Stimulated activated effector memory CD8-positive, alpha-beta T cell treated with anti-CD3 and anti-CD28 coated beads, Interleukin-12 subunit alpha, Interleukin-12 subunit beta, amount 100 ng/mL, for 72 hours (primary cell): Measurements from ENCODE around the gene AMH.

Experiments used
- ATAC-seq: fragments of 150-1000 bp; cut with Tn5 transposase; 2 replicates; pipeline ENCODE4 v1.10.0; 2021
- DNase-seq, 2 donors: peaks; one replicate each; pipeline ENCODE4 v3.0.0; 2021 to 2022; ENCODE audit warnings: low spot score in 2 of 2
- H3K27ac Mint-ChIP-seq: one replicate; pipeline ENCODE4 v1.8.0; 2022; ENCODE audit warnings: mild to moderate bottlenecking, mixed read lengths
- H3K36me3 Mint-ChIP-seq: one replicate; pipeline ENCODE4 v1.8.0; 2022; ENCODE audit warnings: mild to moderate bottlenecking, mixed read lengths
- H3K4me1 Mint-ChIP-seq: one replicate; pipeline ENCODE4 v1.8.0; 2022; ENCODE audit warnings: mixed read lengths
- H3K4me3 Mint-ChIP-seq: one replicate; pipeline ENCODE4 v1.8.0; 2022; ENCODE audit warnings: mild to moderate bottlenecking, mixed read lengths
- H3K9me3 Mint-ChIP-seq: one replicate; pipeline ENCODE4 v1.8.0; 2022; ENCODE audit warnings: mixed read lengths

AMH gene

GRCh38 chr19:2259336-2259735, 10.2 kb downstream of the AMH start:
- DNase-seq = no peak
- no peak for ATAC-seq
- no peaks in the 10 kb centered on the region for H3K36me3 Mint-ChIP-seq
- no peaks in the 10 kb centered on the region for H3K9me3 Mint-ChIP-seq
- peaks cover 17% of the 10 kb centered on the region for H3K4me1 Mint-ChIP-seq
- H3K4me3 Mint-ChIP-seq = no peak overlapping the region
- peak overlapping the region; percentile 73 for H3K27ac Mint-ChIP-seq

GRCh38 chr19:2260341-2260805, 11.2 kb downstream of the AMH start:
- H3K36me3 Mint-ChIP-seq = no peaks in the 10 kb centered on the region
- H3K9me3 Mint-ChIP-seq = no peaks in the 10 kb centered on the region
- no peak for DNase-seq
- H3K4me3 Mint-ChIP-seq = peak overlapping the region; percentile 46
- peak; percentile 58 for ATAC-seq
- peak overlapping the region; percentile 73 for H3K27ac Mint-ChIP-seq
- H3K4me1 Mint-ChIP-seq = peaks cover 17% of the 10 kb centered on the region

- Mint-ChIP-seq H3K36me3 (no peaks in the 10 kb centered on the region), H3K4me1 (peaks cover 21% of the 10 kb centered on the region), H3K27ac (peak overlapping the region; percentile 73), H3K4me3 (no peak overlapping the region), H3K9me3 (no peaks in the 10 kb centered on the region)
- ATAC-seq (peak; percentile 59), DNase-seq (peak in 1 of 2 donors; percentile 78)
Observed at GRCh38 chr19:2261438-2262172, 12.5 kb downstream of the AMH start.

- H3K9me3 Mint-ChIP-seq = no peaks in the 10 kb centered on the region
- peak overlapping the region; percentile 68 for H3K27ac Mint-ChIP-seq
- peaks cover 9% of the 10 kb centered on the region for H3K4me1 Mint-ChIP-seq
- peaks cover 25% of the 10 kb centered on the region for H3K36me3 Mint-ChIP-seq
- no peak for DNase-seq
- no peak overlapping the region for H3K4me3 Mint-ChIP-seq
- ATAC-seq = no peak
Observed at GRCh38 chr19:2266183-2266993, 17.3 kb downstream of the AMH start.

- H3K9me3 Mint-ChIP-seq = no peaks in the 10 kb centered on the region
- H3K36me3 Mint-ChIP-seq = peaks cover 46% of the 10 kb centered on the region
- ATAC-seq (no peak), DNase-seq (no peak)
- peak overlapping the region; percentile 84 for H3K4me3 Mint-ChIP-seq
- H3K27ac Mint-ChIP-seq = peak overlapping the region; percentile 95
- peaks cover 30% of the 10 kb centered on the region for H3K4me1 Mint-ChIP-seq
Observed at GRCh38 chr19:2268480-2268830, 19.3 kb downstream of the AMH start.

- ATAC-seq = no peak
- peaks cover 34% of the 10 kb centered on the region for H3K4me1 Mint-ChIP-seq
- H3K27ac Mint-ChIP-seq = peak overlapping the region; percentile 95
- H3K4me3 Mint-ChIP-seq = peak overlapping the region; percentile 84
- peaks cover 50% of the 10 kb centered on the region for H3K36me3 Mint-ChIP-seq
- no peaks in the 10 kb centered on the region for H3K9me3 Mint-ChIP-seq
- no peak for DNase-seq
Observed at GRCh38 chr19:2268861-2269243, 19.7 kb downstream of the AMH start.

- ATAC-seq = peak; percentile 76
- H3K4me3 Mint-ChIP-seq = peak overlapping the region; percentile 84
- peaks cover 56% of the 10 kb centered on the region for H3K36me3 Mint-ChIP-seq
- H3K9me3 Mint-ChIP-seq = no peaks in the 10 kb centered on the region
- peak; percentile 100 for DNase-seq
- H3K27ac Mint-ChIP-seq = peak overlapping the region; percentile 95
- peaks cover 40% of the 10 kb centered on the region for H3K4me1 Mint-ChIP-seq
Observed at GRCh38 chr19:2269244-2270156, 20.4 kb downstream of the AMH start.

GRCh38 chr19:2270157-2270422, 21.0 kb downstream of the AMH start:
- Mint-ChIP-seq H3K36me3 (peaks cover 62% of the 10 kb centered on the region), H3K4me1 (peaks cover 44% of the 10 kb centered on the region), H3K4me3 (peak overlapping the region; percentile 84), H3K9me3 (no peaks in the 10 kb centered on the region), H3K27ac (peak overlapping the region; percentile 95)
- ATAC-seq (no peak), DNase-seq (no peak)

- peak in 1 of 2 donors; percentile 83 for DNase-seq
- H3K27ac Mint-ChIP-seq = peak overlapping the region; percentile 95
- H3K9me3 Mint-ChIP-seq = no peaks in the 10 kb centered on the region
- H3K4me1 Mint-ChIP-seq = peaks cover 47% of the 10 kb centered on the region
- ATAC-seq = peak; percentile 53
- peaks cover 66% of the 10 kb centered on the region for H3K36me3 Mint-ChIP-seq
- H3K4me3 Mint-ChIP-seq = peak overlapping the region; percentile 84
Observed at GRCh38 chr19:2270423-2271233, 21.5 kb downstream of the AMH start.

- Mint-ChIP-seq H3K36me3 (peaks cover 70% of the 10 kb centered on the region), H3K27ac (peak overlapping the region; percentile 95), H3K9me3 (no peaks in the 10 kb centered on the region), H3K4me3 (peak overlapping the region; percentile 84), H3K4me1 (peaks cover 43% of the 10 kb centered on the region)
- ATAC-seq (no peak), DNase-seq (no peak)
Observed at GRCh38 chr19:2271234-2272103, 22.3 kb downstream of the AMH start.

- ATAC-seq (peak; percentile 68), DNase-seq (peak; percentile 88 to 90)
- Mint-ChIP-seq H3K4me3 (peak overlapping the region; percentile 84), H3K9me3 (no peaks in the 10 kb centered on the region), H3K36me3 (peaks cover 89% of the 10 kb centered on the region), H3K4me1 (peaks cover 40% of the 10 kb centered on the region), H3K27ac (peak overlapping the region; percentile 95)
Observed at GRCh38 chr19:2273356-2274184, 24.4 kb downstream of the AMH start.

- Mint-ChIP-seq H3K9me3 (no peaks in the 10 kb centered on the region), H3K36me3 (peaks cover 92% of the 10 kb centered on the region), H3K4me1 (peaks cover 40% of the 10 kb centered on the region), H3K4me3 (peak overlapping the region; percentile 84), H3K27ac (peak overlapping the region; percentile 95)
- DNase-seq = no peak
- ATAC-seq = no peak
Observed at GRCh38 chr19:2274185-2274711, 25.1 kb downstream of the AMH start.

GRCh38 chr19:2274931-2275535, 25.9 kb downstream of the AMH start:
- Mint-ChIP-seq H3K27ac (peak overlapping the region; percentile 95), H3K36me3 (peaks cover 87% of the 10 kb centered on the region), H3K4me3 (no peak overlapping the region), H3K4me1 (peaks cover 40% of the 10 kb centered on the region), H3K9me3 (no peaks in the 10 kb centered on the region)
- no peak for ATAC-seq
- no peak for DNase-seq
